K562 (cell line): ENCODE data around the gene TSTD1. TPM values are rescaled to one million over a fixed set of nuclear protein-coding genes. Genes with fewer than 3 reads are reported as not detected.
A peak's percentile ranks its signal among the peaks of the same experiment; 100 is the strongest.

Experiments
- BMI1 ChIP-seq: fragments of 150-350 bp; IDR thresholded peaks from 2 replicates; pipeline ENCODE4 v1.6.1; 2014; ENCODE audit warnings: low read length
- CBFA2T3 ChIP-seq: fragments of 450-650 bp; IDR thresholded peaks from 2 replicates; pipeline ENCODE4 v1.6.1; 2017
- CBX5 ChIP-seq: IDR thresholded peaks from 2 replicates; pipeline ENCODE4 v1.6.1; 2014; ENCODE audit warnings: low read depth, borderline replicate concordance
- DPF2 ChIP-seq: fragments of 450-650 bp; IDR thresholded peaks from 2 replicates; pipeline ENCODE4 v1.6.1; 2016
- EP400 ChIP-seq: fragments of 450-650 bp; IDR thresholded peaks from 2 replicates; pipeline ENCODE4 v1.6.1; 2017; ENCODE audit warnings: antibody characterized with exemption, mild to moderate bottlenecking, moderate library complexity
- EWSR1 ChIP-seq: fragments of 450-650 bp; IDR thresholded peaks from 2 replicates; pipeline ENCODE4 v1.6.1; 2018; ENCODE audit warnings: borderline replicate concordance, mild to moderate bottlenecking, low read depth, moderate library complexity; ENCODE audit not compliant: partially characterized antibody
- ILK ChIP-seq: fragments of 450-650 bp; IDR thresholded peaks from 2 replicates; pipeline ENCODE4 v1.6.1; 2016; ENCODE audit warnings: missing genetic modification characterization, low read depth, mild to moderate bottlenecking, missing compliant biosample characterization, moderate library complexity, borderline replicate concordance
- MAX ChIP-seq: sonication (generic); formaldehyde crosslinking; IDR thresholded peaks from 2 replicates; pipeline ENCODE4 v1.9.0; 2022; ENCODE audit warnings: mild to moderate bottlenecking, missing genetic modification reagents
- MITF ChIP-seq: IDR thresholded peaks from 2 replicates; pipeline ENCODE4 v1.6.1; 2014; ENCODE audit warnings: antibody characterized with exemption
- MLX ChIP-seq, 2 experiments: fragments of 450-650 bp in 1 of 2; sonication (generic) in 1 of 2; formaldehyde crosslinking; conservative IDR thresholded peaks; 2 replicates each; pipeline versions ENCODE4 v1.4.0 to v1.8.1; 2020 to 2022; ENCODE audit warnings: mild to moderate bottlenecking in 1 of 2, missing genetic modification reagents in 1 of 2
- PML ChIP-seq: IDR thresholded peaks from 2 replicates; pipeline ENCODE4 v1.6.1; 2012; ENCODE audit warnings: low read length, inconsistent platforms
- SOX6 ChIP-seq: fragments of 450-650 bp; IDR thresholded peaks from 2 replicates; pipeline ENCODE4 v1.6.1; 2014; ENCODE audit warnings: mild to moderate bottlenecking
- TAF1 ChIP-seq: IDR thresholded peaks from 2 replicates; pipeline ENCODE4 v1.6.1; 2011; ENCODE audit warnings: mild to moderate bottlenecking, low read length, moderate library complexity; ENCODE audit not compliant: insufficient read depth, control insufficient read depth, severe bottlenecking; ENCODE audit errors: extremely low read depth
- TCF7L2 ChIP-seq: fragments of 150-350 bp; IDR thresholded peaks from 2 replicates; pipeline ENCODE4 v1.6.1; 2016; ENCODE audit warnings: low read depth, mild to moderate bottlenecking, low read length, moderate library complexity
- ZNF165 ChIP-seq: fragments of 250-450 bp; sonication (Bioruptor Pico); IDR thresholded peaks from 2 replicates; pipeline ENCODE4 v1.4.0; 2020; ENCODE audit warnings: borderline replicate concordance
- ZNF280B ChIP-seq: fragments of 250-450 bp; sonication (Bioruptor Pico); IDR thresholded peaks from 2 replicates; pipeline ENCODE4 v1.5.1; 2021; ENCODE audit warnings: mild to moderate bottlenecking
- ZNF395 ChIP-seq: fragments of 200-800 bp; sonication (Bioruptor generic); IDR thresholded peaks from 2 replicates; pipeline ENCODE4 v1.6.1; 2017; ENCODE audit warnings: missing genetic modification characterization, missing compliant biosample characterization
- ZNF76 ChIP-seq: fragments of 250-450 bp; sonication (Bioruptor Pico); IDR thresholded peaks from 2 replicates; pipeline ENCODE4 v1.4.0; 2020; ENCODE audit warnings: mild to moderate bottlenecking, moderate library complexity, borderline replicate concordance
- polyA plus RNA-seq, 8 experiments: library from polyadenylated mRNA; depleted of rRNA in 4 of 8; stranded (reverse) in 5 of 8; unstranded in 3 of 8; fragments of >200 nt; fragmentation: Nextera tagmentation in 2 of 8; fragmentation: Illumina TruSeq in 1 of 8; extraction: Ambion mirVana in 2 of 8; extraction: Trizol in 1 of 8; gene quantifications; 2 replicates each; pipeline versions ENCODE4 v1.2.1 to v1.2.3, GENCODE V29; 2011 to 2014; ENCODE audit warnings: inconsistent platforms in 1 of 8, missing spikeins in 1 of 8
- total RNA-seq, 7 experiments: library from RNA; depleted of rRNA in 6 of 7; stranded (reverse); fragments of >200 nt in 6 of 7; fragmentation: Illumina TruSeq in 2 of 7; extraction: Trizol in 2 of 7; gene quantifications; 2 replicates each; pipeline versions ENCODE4 v1.2.1 to v1.2.3, GENCODE V29; 2011 to 2021; ENCODE audit warnings: low replicate concordance in 1 of 7
- TF ChIP-seq, protein P1 (sequence below): sonication (generic); formaldehyde crosslinking; IDR thresholded peaks from 2 replicates; pipeline ENCODE4 v1.9.0; 2022; ENCODE audit warnings: mild to moderate bottlenecking, missing genetic modification reagents
- TF ChIP-seq, protein P2 (sequence below), 3 experiments: IDR thresholded peaks in 2 of 3; conservative IDR thresholded peaks in 1 of 3; 2 replicates each; pipeline ENCODE4 v1.5.1; 2011 to 2012; ENCODE audit warnings: low read length in 3 of 3, mild to moderate bottlenecking in 3 of 3, control low read depth in 2 of 3, improper control_type of control experiment in 1 of 3, inconsistent platforms in 1 of 3, low read depth in 1 of 3, mixed read lengths in 1 of 3, moderate library complexity in 1 of 3; ENCODE audit not compliant: insufficient read depth in 2 of 3

The TSTD1 gene
- total and polyA plus RNA-seq, 9 of the 15 experiments (the other 6 are each of a cell fraction or from before 2014, with no cell fraction given) = 0.23 to 0.53 TPM; not detected in 7

- TF ChIP-seq DPF2 (peak; percentile 95), TAF1 (no peak), PML (peak; percentile 83), CBX5 (no peak), ZNF395 (peak; percentile 57; the same call in 1 of the 2 replicates), ZNF165 (CRISPR knock-in tag) (no peak), ZNF280B (no peak), EP400 (0 out of 2 replicates have a peak, but pooled peaks have one; percentile 42), CBFA2T3 (peak; percentile 98), SOX6 (peak; percentile 67), ZNF76 (CRISPR knock-in tag) (no peak), EWSR1 (no peak), MITF (0 out of 2 replicates have a peak, but pooled peaks have one; percentile 23), BMI1 (no peak), TCF7L2 (no peak), MLX (CRISPR knock-in tag; conservative IDR thresholded peaks at IDR 0.05) (no peak), MAX (peak; percentile 51; the same call in 1 of the 2 replicates), ILK (no peak)
- TF ChIP-seq, protein P1, sequence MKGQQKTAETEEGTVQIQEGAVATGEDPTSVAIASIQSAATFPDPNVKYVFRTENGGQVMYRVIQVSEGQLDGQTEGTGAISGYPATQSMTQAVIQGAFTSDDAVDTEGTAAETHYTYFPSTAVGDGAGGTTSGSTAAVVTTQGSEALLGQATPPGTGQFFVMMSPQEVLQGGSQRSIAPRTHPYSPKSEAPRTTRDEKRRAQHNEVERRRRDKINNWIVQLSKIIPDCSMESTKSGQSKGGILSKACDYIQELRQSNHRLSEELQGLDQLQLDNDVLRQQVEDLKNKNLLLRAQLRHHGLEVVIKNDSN (CRISPR knock-in tag) = no peak
- TF ChIP-seq, protein P2, sequence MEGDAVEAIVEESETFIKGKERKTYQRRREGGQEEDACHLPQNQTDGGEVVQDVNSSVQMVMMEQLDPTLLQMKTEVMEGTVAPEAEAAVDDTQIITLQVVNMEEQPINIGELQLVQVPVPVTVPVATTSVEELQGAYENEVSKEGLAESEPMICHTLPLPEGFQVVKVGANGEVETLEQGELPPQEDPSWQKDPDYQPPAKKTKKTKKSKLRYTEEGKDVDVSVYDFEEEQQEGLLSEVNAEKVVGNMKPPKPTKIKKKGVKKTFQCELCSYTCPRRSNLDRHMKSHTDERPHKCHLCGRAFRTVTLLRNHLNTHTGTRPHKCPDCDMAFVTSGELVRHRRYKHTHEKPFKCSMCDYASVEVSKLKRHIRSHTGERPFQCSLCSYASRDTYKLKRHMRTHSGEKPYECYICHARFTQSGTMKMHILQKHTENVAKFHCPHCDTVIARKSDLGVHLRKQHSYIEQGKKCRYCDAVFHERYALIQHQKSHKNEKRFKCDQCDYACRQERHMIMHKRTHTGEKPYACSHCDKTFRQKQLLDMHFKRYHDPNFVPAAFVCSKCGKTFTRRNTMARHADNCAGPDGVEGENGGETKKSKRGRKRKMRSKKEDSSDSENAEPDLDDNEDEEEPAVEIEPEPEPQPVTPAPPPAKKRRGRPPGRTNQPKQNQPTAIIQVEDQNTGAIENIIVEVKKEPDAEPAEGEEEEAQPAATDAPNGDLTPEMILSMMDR (IDR thresholded peaks at IDR 0.05 in 2 of 3, conservative IDR thresholded peaks at IDR 0.05 in 1 of 3; ENCODE audit: insufficient read depth in 2 of 3, low read depth in 1 of 3, low read length in 3 of 3) = no peak
These were observed 29.1 kb downstream of the TSTD1 start (continued) for GRCh38 chr1:161009602-161010211.
